HG03196 (cell line): ENCODE results near the gene MYH7B.

Experiments
- ATAC-seq: cut with Tn5 transposase; IDR thresholded peaks from one replicate; pipeline ENCODE4 v1.9.1; 2021; ENCODE audit not compliant: unreplicated experiment

MYH7B gene

GRCh38 chr20:34943808-34944567, 11.7 kb upstream of the MYH7B start:
- ATAC-seq, result no peak

GRCh38 chr20:34945315-34946077, 10.2 kb upstream of the MYH7B start:
- no peak for ATAC-seq

GRCh38 chr20:34946661-34947060, 9.0 kb upstream of the MYH7B start:
- ATAC-seq, result no peak

- no peak for ATAC-seq
Measured at GRCh38 chr20:34947336-34947735, 8.3 kb upstream of the MYH7B start.

GRCh38 chr20:34948030-34948429, 7.6 kb upstream of the MYH7B start:
- ATAC-seq, result no peak

- no peak for ATAC-seq
Measured at GRCh38 chr20:34949120-34949519, 6.5 kb upstream of the MYH7B start.

GRCh38 chr20:34951252-34951651, 4.4 kb upstream of the MYH7B start:
- ATAC-seq, result no peak

GRCh38 chr20:34951652-34952051, 4.0 kb upstream of the MYH7B start:
- no peak for ATAC-seq

GRCh38 chr20:34952671-34953070, 3.0 kb upstream of the MYH7B start:
- ATAC-seq, result no peak

GRCh38 chr20:34953960-34954359, 1.7 kb upstream of the MYH7B start:
- ATAC-seq, result no peak

GRCh38 chr20:34954904-34955230, 801 bp upstream of the MYH7B start:
- ATAC-seq, result peak; percentile 1

- no peak for ATAC-seq
Measured at GRCh38 chr20:34956041-34956458, 382 bp downstream of the MYH7B start.

- no peak for ATAC-seq
Measured at GRCh38 chr20:34956751-34957472, 1.2 kb downstream of the MYH7B start.

- no peak for ATAC-seq
Measured at GRCh38 chr20:34964486-34964885, 8.8 kb downstream of the MYH7B start.

GRCh38 chr20:34965051-34965450, 9.4 kb downstream of the MYH7B start:
- ATAC-seq, result no peak

- no peak for ATAC-seq
Measured at GRCh38 chr20:34967421-34967820, 11.8 kb downstream of the MYH7B start.

GRCh38 chr20:34968042-34968775, 12.5 kb downstream of the MYH7B start:
- no peak for ATAC-seq

GRCh38 chr20:34970193-34970840, 14.6 kb downstream of the MYH7B start:
- no peak for ATAC-seq

GRCh38 chr20:34970846-34971560, 15.3 kb downstream of the MYH7B start:
- ATAC-seq, result no peak
